GM13976 (cell line): ENCODE measurements around the gene MEDAG.

Experiments
- DNase-seq: peaks from one replicate; pipeline ENCODE4 v3.0.0; 2012; ENCODE audit warnings: low spot score
- in situ Hi-C: fragments of 300-500 bp; cut with MboI; formaldehyde crosslinking; loops from one replicate; pipeline ENCODE4 v1.12.0; 2022; ENCODE audit warnings: low sequenced_read_pairs, mixed read lengths, inconsistent platforms; ENCODE audit not compliant: unreplicated experiment
- TF ChIP-seq, protein P1 (sequence below): IDR thresholded peaks from 2 replicates; pipeline ENCODE4 v1.5.1; 2012; ENCODE audit warnings: borderline replicate concordance, mild to moderate bottlenecking; ENCODE audit not compliant: insufficient read depth; ENCODE audit errors: extremely low read depth, missing control alignments, control extremely low read depth

MEDAG gene

DNA sequence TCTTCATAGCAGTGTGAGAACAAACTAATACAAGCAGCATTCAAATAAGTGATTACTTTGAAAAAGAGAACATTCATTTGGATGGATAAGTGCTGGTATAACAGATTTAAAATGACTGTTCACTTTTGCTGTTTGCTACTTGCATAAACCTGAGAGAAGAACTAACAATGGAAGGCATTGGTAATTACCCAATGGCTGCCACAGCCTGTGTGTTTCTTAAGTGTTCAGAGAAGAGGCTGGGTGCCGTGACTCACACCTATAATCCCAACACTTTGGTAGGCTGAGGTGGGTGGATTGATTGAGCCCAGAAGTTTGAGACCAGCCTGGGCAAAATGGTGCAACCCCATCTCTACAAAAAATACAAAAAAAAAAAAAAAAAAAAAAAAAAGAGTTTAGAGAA, 21.5 kb downstream of the MEDAG start:
- TF ChIP-seq, protein P1, sequence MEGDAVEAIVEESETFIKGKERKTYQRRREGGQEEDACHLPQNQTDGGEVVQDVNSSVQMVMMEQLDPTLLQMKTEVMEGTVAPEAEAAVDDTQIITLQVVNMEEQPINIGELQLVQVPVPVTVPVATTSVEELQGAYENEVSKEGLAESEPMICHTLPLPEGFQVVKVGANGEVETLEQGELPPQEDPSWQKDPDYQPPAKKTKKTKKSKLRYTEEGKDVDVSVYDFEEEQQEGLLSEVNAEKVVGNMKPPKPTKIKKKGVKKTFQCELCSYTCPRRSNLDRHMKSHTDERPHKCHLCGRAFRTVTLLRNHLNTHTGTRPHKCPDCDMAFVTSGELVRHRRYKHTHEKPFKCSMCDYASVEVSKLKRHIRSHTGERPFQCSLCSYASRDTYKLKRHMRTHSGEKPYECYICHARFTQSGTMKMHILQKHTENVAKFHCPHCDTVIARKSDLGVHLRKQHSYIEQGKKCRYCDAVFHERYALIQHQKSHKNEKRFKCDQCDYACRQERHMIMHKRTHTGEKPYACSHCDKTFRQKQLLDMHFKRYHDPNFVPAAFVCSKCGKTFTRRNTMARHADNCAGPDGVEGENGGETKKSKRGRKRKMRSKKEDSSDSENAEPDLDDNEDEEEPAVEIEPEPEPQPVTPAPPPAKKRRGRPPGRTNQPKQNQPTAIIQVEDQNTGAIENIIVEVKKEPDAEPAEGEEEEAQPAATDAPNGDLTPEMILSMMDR = no peak
- DNase-seq = no peak
- in situ Hi-C loops = no loop called here

DNA sequence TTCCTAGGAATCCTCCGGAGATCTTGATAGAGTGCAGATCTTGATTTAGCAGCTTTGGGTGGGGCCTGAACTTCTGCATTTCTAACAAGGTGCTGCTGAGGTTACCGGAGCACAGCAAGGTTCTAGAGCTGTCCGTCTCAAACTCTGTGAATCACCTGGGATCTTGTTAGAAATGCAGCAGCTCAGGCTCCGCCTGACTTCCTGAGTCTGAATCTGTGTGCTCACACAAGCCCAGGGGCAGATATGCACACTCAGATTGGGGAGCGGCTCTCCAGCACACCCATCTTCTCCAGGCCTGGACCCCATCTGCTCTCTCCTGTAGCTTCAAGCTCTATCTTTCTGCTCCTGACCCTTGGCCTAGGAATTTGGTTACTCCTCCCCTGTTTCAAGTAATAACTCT, 22.9 kb downstream of the MEDAG start:
- TF ChIP-seq, protein P1 = no peak
- no peak for DNase-seq
- in situ Hi-C loops = no loop called here

DNA sequence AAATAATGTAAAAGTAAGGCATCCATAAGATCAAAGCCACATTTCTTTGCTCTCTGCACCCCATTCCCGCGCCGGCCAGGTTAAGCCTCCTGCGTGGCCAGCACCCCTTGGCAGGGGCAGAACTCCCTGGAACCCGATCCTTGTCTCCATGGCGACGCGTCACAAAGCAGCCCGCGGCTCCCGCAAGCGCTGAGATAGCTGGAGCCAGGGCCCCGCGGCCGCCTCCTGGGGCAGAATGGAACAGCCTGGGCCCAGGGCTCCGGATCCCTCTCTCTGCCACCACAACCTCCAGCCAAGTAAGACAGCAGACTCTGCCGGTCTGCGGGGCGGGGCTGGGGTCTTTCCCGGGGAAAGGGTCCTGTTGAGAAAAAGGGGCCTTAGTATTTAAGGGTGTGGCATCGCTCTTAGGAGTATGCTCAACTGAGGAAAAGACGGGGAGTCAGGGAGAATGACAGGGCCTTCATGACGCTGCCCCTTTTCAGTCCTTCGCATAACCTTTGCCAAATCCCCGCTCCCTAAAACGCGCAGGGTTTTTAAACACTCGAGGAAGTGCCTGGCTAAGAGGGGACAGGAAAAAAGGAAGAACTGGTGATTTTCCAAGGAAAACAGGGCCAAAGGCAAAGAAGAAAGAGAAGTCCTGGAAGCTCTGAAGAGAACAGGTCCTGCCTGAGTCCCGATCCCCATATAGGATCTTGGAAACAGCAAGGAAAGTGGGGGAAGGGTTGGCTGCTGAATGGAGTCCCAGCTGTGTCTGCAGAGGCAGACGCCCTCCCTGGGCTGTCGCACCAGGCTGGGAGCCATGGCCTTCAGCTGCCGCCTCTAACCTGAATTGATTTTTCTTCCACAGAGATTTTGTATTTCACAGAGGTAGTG, 26.6 kb downstream of the MEDAG start, which contains the start of gene TEX26:
Gene TEX26, plus strand, starts transcription at position 176 of the 873 bp plus-strand sequence. Its CDS starts 60 bp downstream, at position 236.
- in situ Hi-C loops = no loop called here
- DNase-seq = no peak
- TF ChIP-seq, protein P1 = no peak

DNA sequence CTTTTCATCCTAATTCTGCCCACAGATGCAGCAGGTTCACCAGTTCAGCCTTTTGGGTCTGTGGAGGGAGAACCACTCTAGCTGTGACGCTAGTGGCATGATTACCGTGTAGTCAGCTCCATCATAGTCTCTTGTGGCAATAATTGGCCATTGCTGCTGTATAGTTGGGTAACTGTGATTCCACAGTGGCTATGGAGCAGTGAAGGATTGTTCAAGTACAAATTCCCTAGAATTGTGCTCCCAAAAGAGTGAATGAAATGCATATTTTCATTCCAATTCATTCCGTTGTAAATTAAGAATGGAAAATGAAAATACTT, 27.2 kb downstream of the MEDAG start:
- in situ Hi-C loops = no loop called here
- DNase-seq = no peak
- TF ChIP-seq, protein P1 = no peak

DNA sequence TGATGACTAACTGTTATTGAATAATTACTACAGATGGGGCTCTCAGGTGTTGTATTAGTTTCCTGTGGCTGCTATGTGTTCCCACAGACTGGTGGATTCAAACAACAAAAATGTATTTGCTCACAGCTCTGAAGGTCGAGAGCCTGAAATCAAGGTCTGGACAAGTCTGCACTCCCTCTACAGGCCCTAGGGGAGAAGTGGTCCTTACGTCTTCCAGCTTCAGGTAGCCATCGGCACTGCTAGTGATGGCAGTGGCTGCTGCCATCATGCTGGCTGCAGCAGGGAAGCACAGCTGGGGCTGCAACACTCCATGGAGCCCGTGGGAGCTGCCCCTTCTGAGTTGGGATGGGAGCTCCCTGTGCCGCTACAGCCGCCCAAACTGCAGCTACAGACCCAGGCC, 28.3 kb downstream of the MEDAG start:
- no peak for DNase-seq
- in situ Hi-C loops = no loop called here
- TF ChIP-seq, protein P1 = no peak

DNA sequence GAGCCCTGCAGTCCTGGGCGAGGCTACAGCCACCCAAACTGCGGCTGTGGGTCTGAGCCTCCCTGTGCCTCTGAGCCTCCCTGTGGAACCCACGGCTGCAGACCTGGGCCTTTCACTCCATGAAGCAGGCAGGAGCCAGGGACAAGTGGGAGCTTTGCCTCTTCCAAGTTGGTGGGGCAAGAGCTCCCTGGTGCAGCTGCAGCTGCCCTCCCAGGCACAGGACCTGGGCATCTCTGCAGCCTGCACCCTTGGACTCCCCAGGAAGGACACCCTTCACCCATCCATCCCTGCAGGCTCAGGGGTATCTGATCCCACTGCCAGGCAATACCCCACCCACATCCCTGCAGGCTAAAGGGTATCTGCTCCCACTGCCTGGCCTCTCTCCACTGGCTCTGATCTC, 28.7 kb downstream of the MEDAG start:
- no peak for DNase-seq
- TF ChIP-seq, protein P1 = no peak
- in situ Hi-C loops = no loop called here

DNA sequence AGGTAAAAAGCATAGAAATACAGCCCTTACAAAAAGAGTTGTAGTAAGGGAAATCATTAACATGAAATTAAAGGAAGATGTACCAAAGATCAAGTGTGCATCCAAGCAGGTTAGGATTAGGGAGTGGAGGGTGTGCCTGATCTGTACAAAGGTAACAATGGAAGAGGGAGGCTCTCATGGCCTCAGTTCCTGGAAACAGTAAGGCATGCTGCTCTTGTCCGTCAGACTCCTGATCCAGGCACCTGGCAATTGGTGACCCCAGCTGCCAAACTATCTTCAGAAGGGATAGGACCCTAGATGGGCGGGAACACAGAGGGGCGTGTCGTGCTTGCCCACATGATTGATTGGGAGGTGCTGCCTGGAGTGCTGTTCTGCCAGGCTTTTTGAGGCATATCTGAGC, 30.9 kb downstream of the MEDAG start:
- in situ Hi-C loops = no loop called here
- DNase-seq = no peak
- TF ChIP-seq, protein P1 = no peak
